Ovary (tissue), 3 donors: ENCODE measurements around the gene VPS52.

Experiments
- POLR2A ChIP-seq: fragments of 450-650 bp; IDR thresholded peaks from one replicate; pipeline ENCODE4 v1.6.1; 2017; ENCODE audit warnings: antibody characterized with exemption, mild to moderate bottlenecking, moderate library complexity
- TF ChIP-seq, protein P1 (sequence below), 3 donors: fragments of 450-650 bp in 2 of 3; fragments of 200-600 bp in 1 of 3; IDR thresholded peaks; one replicate each; pipeline versions ENCODE4 v1.5.1 to v1.8.0; 2016 to 2022; ENCODE audit warnings: antibody characterized with exemption in 3 of 3, mild to moderate bottlenecking in 1 of 3
- donor health status: DM: no; HTN: no; CAD: no.

DNA sequence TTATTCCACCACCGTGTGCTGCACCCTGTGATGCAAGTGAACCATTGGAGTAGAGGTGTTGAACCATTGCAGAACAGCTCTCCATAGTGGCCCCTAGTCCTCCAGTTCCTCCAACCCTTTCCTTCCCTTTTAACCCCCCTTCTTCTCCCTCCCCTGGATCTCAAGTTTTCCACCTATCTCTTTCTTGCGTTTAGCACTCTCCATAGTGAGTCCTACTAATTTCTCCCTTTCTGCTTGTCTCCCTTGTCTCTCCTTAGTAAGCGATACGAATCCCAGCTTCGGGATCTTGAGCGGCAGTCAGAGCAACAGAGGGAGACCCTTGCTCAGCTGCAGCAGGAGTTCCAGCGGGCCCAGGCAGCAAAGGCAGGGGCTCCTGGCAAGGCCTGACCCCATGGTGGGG, 18.8 kb upstream of the VPS52 start:
- no peak for TF ChIP-seq POLR2A
- TF ChIP-seq, protein P1, sequence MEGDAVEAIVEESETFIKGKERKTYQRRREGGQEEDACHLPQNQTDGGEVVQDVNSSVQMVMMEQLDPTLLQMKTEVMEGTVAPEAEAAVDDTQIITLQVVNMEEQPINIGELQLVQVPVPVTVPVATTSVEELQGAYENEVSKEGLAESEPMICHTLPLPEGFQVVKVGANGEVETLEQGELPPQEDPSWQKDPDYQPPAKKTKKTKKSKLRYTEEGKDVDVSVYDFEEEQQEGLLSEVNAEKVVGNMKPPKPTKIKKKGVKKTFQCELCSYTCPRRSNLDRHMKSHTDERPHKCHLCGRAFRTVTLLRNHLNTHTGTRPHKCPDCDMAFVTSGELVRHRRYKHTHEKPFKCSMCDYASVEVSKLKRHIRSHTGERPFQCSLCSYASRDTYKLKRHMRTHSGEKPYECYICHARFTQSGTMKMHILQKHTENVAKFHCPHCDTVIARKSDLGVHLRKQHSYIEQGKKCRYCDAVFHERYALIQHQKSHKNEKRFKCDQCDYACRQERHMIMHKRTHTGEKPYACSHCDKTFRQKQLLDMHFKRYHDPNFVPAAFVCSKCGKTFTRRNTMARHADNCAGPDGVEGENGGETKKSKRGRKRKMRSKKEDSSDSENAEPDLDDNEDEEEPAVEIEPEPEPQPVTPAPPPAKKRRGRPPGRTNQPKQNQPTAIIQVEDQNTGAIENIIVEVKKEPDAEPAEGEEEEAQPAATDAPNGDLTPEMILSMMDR (IDR thresholded peaks at IDR 0.05) = no peak
